ENCODE measurements around the gene KRT71.

KRT71 gene

DNA sequence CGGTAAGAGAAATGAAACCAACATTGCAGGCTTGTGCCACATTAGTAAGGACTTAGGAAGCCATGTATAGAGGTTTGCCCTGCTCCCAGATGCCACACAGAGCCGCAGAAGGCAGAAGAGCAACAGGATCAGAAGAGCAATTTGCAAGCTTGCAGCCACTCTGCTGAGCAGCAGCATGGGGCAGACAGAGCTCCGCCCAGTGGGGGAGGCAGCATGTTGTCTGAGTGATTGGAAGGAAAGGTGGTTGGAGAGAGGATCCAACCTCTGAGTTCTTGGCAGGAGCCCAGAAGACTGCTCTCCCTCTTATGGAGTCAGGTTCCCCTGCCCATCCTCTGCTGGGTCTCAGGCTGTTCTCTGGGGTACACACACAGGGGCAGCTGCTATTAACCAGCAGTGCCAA, 57.6 kb downstream of the KRT71 start:
- no peak for DNase-seq

- no peak for DNase-seq
Observed at GRCh38 chr12:52494518-52494917, 58.4 kb downstream of the KRT71 start.

DNA sequence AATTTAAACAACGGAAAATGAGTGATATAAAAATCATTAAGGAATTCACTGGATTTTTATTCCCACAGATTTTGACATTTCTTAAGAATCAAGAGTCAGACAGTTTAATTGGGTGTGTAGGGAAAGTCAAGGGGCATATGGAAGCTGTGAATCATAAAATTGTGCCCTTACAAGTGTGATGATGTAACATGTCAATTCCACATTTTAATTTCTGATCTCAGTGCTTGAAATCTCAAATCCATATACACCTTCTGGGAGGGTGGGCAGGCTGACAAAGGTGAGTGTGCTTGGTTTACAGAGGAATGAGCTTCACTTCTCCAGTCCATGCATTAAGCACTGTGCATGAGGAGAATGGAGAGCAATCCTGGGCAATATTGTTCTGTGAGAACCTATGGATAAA, 58.8 kb downstream of the KRT71 start:
- no peak for DNase-seq

Data from effector CD4-positive, alpha-beta T cell (primary cell).